OCI-LY7 (cell line): Measurements from ENCODE around the gene WIPF2. TPM values are rescaled to one million over a fixed set of nuclear protein-coding genes. Genes with fewer than 3 reads are reported as not detected.
"Not testable (repeated sequence)": the region's sequence is repeated elsewhere in the genome, so short reads cannot be mapped to it uniquely, and the experiment has no call there.

Experiments used
- BruUV-seq: library from RNA; stranded (reverse); fragments of 400-500 nt; replicated peaks from 2 replicates; lab custom pipeline; 2021; lab: Mats Ljungman, UMichigan
- CTCF ChIA-PET: fragments of 300-600 bp; sonication (Branson Sonifier 250); formaldehyde crosslinking; loops from one replicate; lab custom pipeline; 2022; ENCODE audit warnings: antibody characterized with exemption; ENCODE audit not compliant: unreplicated experiment; lab: Charles Lee
- POLR2A ChIA-PET: fragments of 300-600 bp; sonication (Branson Sonifier 250); formaldehyde crosslinking; loops from one replicate; lab custom pipeline; 2022; ENCODE audit warnings: antibody characterized with exemption; lab: Charles Lee
- DNase-seq: peaks from one replicate; pipeline ENCODE4 v3.0.0-alpha.2; 2015; ENCODE audit warnings: low spot score
- H2AFZ ChIP-seq: fragments of 200-600 bp; sonication (generic), shearing (Covaris generic); 2 replicates; pipeline ENCODE4 v1.6.1; 2014; ENCODE audit warnings: mild to moderate bottlenecking, antibody characterized with exemption, low read length, moderate library complexity
- H3K27ac ChIP-seq: fragments of 200-600 bp; sonication (generic); 2 replicates; pipeline ENCODE4 v1.5.1; 2014; ENCODE audit warnings: mixed run types, low read depth, mild to moderate bottlenecking, moderate library complexity, low read length, inconsistent platforms; ENCODE audit not compliant: poor library complexity, severe bottlenecking
- H3K36me3 ChIP-seq: fragments of 200-600 bp; sonication (generic); 2 replicates; pipeline ENCODE4 v1.6.1; 2014; ENCODE audit warnings: mild to moderate bottlenecking, antibody characterized with exemption, low read length, moderate library complexity, mixed read lengths; ENCODE audit not compliant: insufficient read depth
- H3K4me1 ChIP-seq: fragments of 200-600 bp; sonication (generic); 2 replicates; pipeline ENCODE4 v1.5.1; 2014; ENCODE audit warnings: mild to moderate bottlenecking, low read length; ENCODE audit not compliant: insufficient read depth, poor library complexity, severe bottlenecking
- H3K4me2 ChIP-seq: fragments of 200-600 bp; sonication (generic); 2 replicates; pipeline ENCODE4 v1.6.1; 2014; ENCODE audit warnings: mild to moderate bottlenecking, low read length
- H3K4me3 ChIP-seq: fragments of 200-600 bp; sonication (generic); 2 replicates; pipeline ENCODE4 v1.5.1; 2014; ENCODE audit warnings: mild to moderate bottlenecking, low read depth, low read length; ENCODE audit not compliant: poor library complexity, severe bottlenecking
- H3K79me2 ChIP-seq: fragments of 200-600 bp; sonication (generic); 2 replicates; pipeline ENCODE4 v1.6.1; 2016; ENCODE audit warnings: low read depth, mild to moderate bottlenecking, low read length, moderate library complexity, mixed read lengths; ENCODE audit not compliant: insufficient read depth
- H3K9me2 ChIP-seq: fragments of 200-600 bp; sonication (generic); 2 replicates; pipeline ENCODE4 v1.6.1; 2016; ENCODE audit warnings: mild to moderate bottlenecking, low read length, mixed read lengths; ENCODE audit not compliant: insufficient read depth
- H3K9me3 ChIP-seq: fragments of 200-600 bp; sonication (generic); 2 replicates; pipeline ENCODE4 v1.6.1; 2014; ENCODE audit warnings: mild to moderate bottlenecking, mixed run types, low read length, mixed read lengths
- H4K20me1 ChIP-seq: fragments of 200-600 bp; sonication (generic); 2 replicates; pipeline ENCODE4 v1.6.1; 2014; ENCODE audit warnings: mild to moderate bottlenecking, antibody characterized with exemption, low read length, moderate library complexity, mixed read lengths; ENCODE audit not compliant: insufficient read depth
- EZH2phosphoT487 ChIP-seq: fragments of 200-600 bp; sonication (generic); IDR thresholded peaks from 2 replicates; pipeline ENCODE4 v1.6.1; 2018; ENCODE audit warnings: low read depth, borderline replicate concordance, mild to moderate bottlenecking, mixed run types, antibody characterized with exemption, low read length, moderate library complexity, mixed read lengths
- intact Hi-C: fragments of 100-400 bp; cut with micrococcal nuclease; formaldehyde crosslinking; loops from one replicate; pipeline ENCODE4 v1.10.0; 2022; ENCODE audit not compliant: unreplicated experiment
- total RNA-seq, 2 experiments: library from RNA; depleted of rRNA in 1 of 2; stranded (reverse); fragments of >200 nt in 1 of 2; shearing (Covaris generic) in 1 of 2; gene quantifications; 2 replicates each; pipeline ENCODE4 v1.2.3, GENCODE V29; 2014 to 2022
- TF ChIP-seq, protein P1 (sequence below): fragments of 200-600 bp; sonication (generic); conservative IDR thresholded peaks from 2 replicates; pipeline ENCODE4 v1.5.1; 2014; ENCODE audit warnings: mild to moderate bottlenecking, antibody characterized with exemption, low read length, moderate library complexity, mixed read lengths

The WIPF2 gene
- total RNA-seq, 2 experiments from 2014 or later = 4.7 to 20.3 TPM

DNA sequence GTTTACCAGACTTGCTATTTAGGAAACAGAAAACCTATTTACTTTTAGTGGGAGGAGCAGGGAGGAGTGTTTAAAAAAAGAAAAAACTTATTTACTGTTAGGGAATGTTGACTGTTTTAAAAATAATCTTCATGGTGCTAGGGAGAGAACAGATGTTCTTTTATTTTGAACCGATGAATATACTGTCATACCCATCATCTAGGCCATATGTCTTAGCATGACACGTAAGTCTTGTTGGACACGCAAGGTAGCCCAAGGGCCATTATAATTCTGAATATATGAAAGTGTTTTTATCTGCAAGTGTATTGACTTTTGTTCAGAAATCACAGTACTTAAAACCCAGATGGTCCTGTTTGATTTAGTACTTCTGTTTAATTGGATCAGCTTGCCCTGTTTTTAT is 11.6 kb downstream of the WIPF2 start:
- Histone ChIP-seq H3K4me3 (no peak overlapping the region), H3K79me2 (peaks cover 11% of the 10 kb centered on the region), H2AFZ (no peak overlapping the region), H3K36me3 (peaks cover 32% of the 10 kb centered on the region), H3K9me3 (no peaks in the 10 kb centered on the region), H3K4me2 (no peak overlapping the region), H3K27ac (no peak overlapping the region), H3K9me2 (no peaks in the 10 kb centered on the region), H3K4me1 (no peaks in the 10 kb centered on the region), H4K20me1 (peaks cover 4% of the 10 kb centered on the region; the same call in 1 of the 2 replicates)
- DNase-seq = no peak
- CTCF ChIA-PET = no interaction called here
- POLR2A ChIA-PET = no interaction called here
- TF ChIP-seq, protein P1, sequence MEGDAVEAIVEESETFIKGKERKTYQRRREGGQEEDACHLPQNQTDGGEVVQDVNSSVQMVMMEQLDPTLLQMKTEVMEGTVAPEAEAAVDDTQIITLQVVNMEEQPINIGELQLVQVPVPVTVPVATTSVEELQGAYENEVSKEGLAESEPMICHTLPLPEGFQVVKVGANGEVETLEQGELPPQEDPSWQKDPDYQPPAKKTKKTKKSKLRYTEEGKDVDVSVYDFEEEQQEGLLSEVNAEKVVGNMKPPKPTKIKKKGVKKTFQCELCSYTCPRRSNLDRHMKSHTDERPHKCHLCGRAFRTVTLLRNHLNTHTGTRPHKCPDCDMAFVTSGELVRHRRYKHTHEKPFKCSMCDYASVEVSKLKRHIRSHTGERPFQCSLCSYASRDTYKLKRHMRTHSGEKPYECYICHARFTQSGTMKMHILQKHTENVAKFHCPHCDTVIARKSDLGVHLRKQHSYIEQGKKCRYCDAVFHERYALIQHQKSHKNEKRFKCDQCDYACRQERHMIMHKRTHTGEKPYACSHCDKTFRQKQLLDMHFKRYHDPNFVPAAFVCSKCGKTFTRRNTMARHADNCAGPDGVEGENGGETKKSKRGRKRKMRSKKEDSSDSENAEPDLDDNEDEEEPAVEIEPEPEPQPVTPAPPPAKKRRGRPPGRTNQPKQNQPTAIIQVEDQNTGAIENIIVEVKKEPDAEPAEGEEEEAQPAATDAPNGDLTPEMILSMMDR = no peak
- TF ChIP-seq EZH2phosphoT487 = no peak
- TSS peak; percentile 60 for BruUV-seq
- intact Hi-C loops = no loop called here

DNA sequence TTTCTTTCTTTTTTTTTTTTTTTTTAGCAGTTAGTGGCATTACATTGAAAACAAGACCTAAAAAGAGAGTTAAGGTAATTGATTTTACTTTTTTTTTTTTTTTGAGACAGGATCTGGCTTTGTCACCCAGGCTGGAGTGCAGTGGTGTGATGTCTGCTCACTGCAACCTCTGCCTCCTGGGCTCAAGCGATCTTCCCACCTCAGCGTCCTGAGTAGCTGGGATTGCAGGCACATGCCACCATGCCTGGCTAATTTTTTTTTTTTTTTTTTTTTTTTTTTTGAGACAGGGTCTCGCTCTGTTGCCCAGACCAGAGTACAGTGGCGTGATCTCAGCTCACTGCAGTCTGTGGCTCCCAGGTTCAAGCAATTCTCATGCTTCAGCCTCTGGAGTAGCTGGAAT is 12.8 kb downstream of the WIPF2 start:
- H3K79me2 ChIP-seq, H3K9me3 ChIP-seq, H3K27ac ChIP-seq, H3K9me2 ChIP-seq, intact Hi-C loops, H3K4me1 ChIP-seq, H3K4me2 ChIP-seq, H4K20me1 ChIP-seq, CTCF ChIA-PET, H3K4me3 ChIP-seq, DNase-seq, H2AFZ ChIP-seq, BruUV-seq: not testable (repeated sequence)
- peaks cover 30% of the 10 kb centered on the region for H3K36me3 ChIP-seq
- POLR2A ChIA-PET = interaction anchor here (0.7 kb wide), 3 partner anchors 13 to 676 kb away, joined by 4 read pairs; no protein-coding TSS in a partner anchor

DNA sequence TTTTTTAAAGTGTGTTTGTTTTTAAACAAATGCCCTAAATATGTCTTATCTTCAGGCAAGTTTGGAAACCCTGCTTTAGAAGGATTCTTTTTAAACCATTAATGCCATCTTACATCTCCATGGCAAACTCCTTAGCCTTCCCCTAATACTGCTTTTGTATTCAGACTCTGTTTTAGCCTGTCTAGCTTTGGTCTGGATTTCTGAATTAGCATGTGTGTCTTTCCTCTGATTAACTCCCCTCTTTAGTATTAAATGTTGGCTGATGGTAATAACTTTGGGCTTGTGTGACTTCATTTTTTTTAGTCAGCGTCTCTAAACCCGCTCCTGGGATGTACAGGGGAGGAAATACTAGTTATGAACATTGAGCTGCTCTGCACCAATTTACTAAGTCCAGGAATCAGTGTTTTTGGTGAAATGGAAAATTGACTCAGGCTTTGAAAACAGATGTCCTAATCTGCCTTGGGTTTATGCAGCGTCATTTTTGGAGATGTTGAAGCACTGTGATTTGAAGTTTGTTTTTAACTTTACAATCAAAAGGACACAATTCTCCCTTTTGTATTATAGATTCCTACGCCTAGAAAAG is 22.2 kb downstream of the WIPF2 start:
- CTCF ChIA-PET = no interaction called here
- Histone ChIP-seq H2AFZ (no peak overlapping the region), H3K36me3 (no peaks in the 10 kb centered on the region), H3K4me1 (no peaks in the 10 kb centered on the region), H3K79me2 (no peaks in the 10 kb centered on the region; the same call in 1 of the 2 replicates), H3K27ac (no peak overlapping the region), H3K4me3 (no peak overlapping the region), H3K9me3 (no peaks in the 10 kb centered on the region), H3K9me2 (no peaks in the 10 kb centered on the region), H4K20me1 (no peaks in the 10 kb centered on the region), H3K4me2 (no peak overlapping the region)
- POLR2A ChIA-PET = no interaction called here
- no peak for DNase-seq
- intact Hi-C loops = no loop called here
- no TSS peak for BruUV-seq
- TF ChIP-seq EZH2phosphoT487 = no peak
- TF ChIP-seq, protein P1 = no peak
